GM21717 (cell line): ENCODE results near the gene SGCE.

Experiments
- ATAC-seq: cut with Tn5 transposase; IDR thresholded peaks from one replicate; pipeline ENCODE4 v1.9.1; 2021; ENCODE audit warnings: mild to moderate bottlenecking, moderate library complexity; ENCODE audit not compliant: unreplicated experiment

The SGCE gene

GRCh38 chr7:94575646-94576045 lies 80.3 kb downstream of the SGCE start:
- ATAC-seq, result no peak

- ATAC-seq, result no peak
Observed at GRCh38 chr7:94571816-94572215, 84.1 kb downstream of the SGCE start.

GRCh38 chr7:94567396-94567795 lies 88.5 kb downstream of the SGCE start:
- no peak for ATAC-seq

GRCh38 chr7:94565247-94565894 lies 90.6 kb downstream of the SGCE start:
- ATAC-seq, result no peak

GRCh38 chr7:94562525-94562924 lies 93.4 kb downstream of the SGCE start:
- no peak for ATAC-seq

GRCh38 chr7:94561841-94562514 lies 94.0 kb downstream of the SGCE start:
- no peak for ATAC-seq

- no peak for ATAC-seq
Observed at GRCh38 chr7:94559972-94560371, 96.0 kb downstream of the SGCE start.

- no peak for ATAC-seq
Observed at GRCh38 chr7:94557215-94557614, 98.7 kb downstream of the SGCE start.

GRCh38 chr7:94556028-94556427 lies 99.9 kb downstream of the SGCE start:
- ATAC-seq, result peak; percentile 81

GRCh38 chr7:94547126-94547525 lies 108.8 kb downstream of the SGCE start:
- no peak for ATAC-seq

GRCh38 chr7:94540428-94540827 lies 115.5 kb downstream of the SGCE start:
- no peak for ATAC-seq
